Fibroblast of mammary gland (primary cell): ENCODE results near the gene IGF2BP2.
"Not testable (repeated sequence)": the region's sequence is repeated elsewhere in the genome, so short reads cannot be mapped to it uniquely, and the experiment has no call there.

Experiments used
- DNase-seq: peaks from one replicate; pipeline ENCODE4 v3.0.0-alpha.2; 2010; ENCODE audit warnings: low read depth
- H3K4me3 ChIP-seq: 2 replicates; pipeline ENCODE4 v1.5.1; 2011; ENCODE audit warnings: low read depth, mild to moderate bottlenecking, low read length, moderate library complexity; ENCODE audit not compliant: control insufficient read depth
- TF ChIP-seq, protein P1 (sequence below): conservative IDR thresholded peaks from 2 replicates; pipeline ENCODE4 v1.5.1; 2011; ENCODE audit warnings: low read depth, low read length, inconsistent platforms; ENCODE audit not compliant: control insufficient read depth, insufficient read depth

IGF2BP2 gene

DNA sequence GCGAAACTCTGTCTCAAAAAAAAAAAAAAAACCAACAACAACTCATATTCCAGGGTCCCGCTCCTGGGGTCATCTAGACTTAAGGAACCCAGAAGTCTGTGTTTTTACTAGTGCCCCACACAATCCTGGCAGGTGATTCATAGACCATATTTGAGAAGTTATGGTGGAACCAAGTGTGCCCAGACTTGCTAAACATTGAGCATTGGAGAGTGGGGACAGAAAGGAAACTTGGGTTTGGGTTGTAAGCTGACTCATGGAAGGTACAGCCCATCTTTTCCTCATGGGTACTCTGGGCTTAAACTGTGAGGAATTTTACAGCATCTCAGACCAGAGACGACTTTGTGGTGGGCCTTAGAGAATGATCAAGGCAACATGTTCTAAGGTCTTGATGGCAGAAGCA is 18.3 kb upstream of the IGF2BP2 start:
- TF ChIP-seq, protein P1, sequence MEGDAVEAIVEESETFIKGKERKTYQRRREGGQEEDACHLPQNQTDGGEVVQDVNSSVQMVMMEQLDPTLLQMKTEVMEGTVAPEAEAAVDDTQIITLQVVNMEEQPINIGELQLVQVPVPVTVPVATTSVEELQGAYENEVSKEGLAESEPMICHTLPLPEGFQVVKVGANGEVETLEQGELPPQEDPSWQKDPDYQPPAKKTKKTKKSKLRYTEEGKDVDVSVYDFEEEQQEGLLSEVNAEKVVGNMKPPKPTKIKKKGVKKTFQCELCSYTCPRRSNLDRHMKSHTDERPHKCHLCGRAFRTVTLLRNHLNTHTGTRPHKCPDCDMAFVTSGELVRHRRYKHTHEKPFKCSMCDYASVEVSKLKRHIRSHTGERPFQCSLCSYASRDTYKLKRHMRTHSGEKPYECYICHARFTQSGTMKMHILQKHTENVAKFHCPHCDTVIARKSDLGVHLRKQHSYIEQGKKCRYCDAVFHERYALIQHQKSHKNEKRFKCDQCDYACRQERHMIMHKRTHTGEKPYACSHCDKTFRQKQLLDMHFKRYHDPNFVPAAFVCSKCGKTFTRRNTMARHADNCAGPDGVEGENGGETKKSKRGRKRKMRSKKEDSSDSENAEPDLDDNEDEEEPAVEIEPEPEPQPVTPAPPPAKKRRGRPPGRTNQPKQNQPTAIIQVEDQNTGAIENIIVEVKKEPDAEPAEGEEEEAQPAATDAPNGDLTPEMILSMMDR: no peak
- no peak overlapping the region for H3K4me3 ChIP-seq
- no peak for DNase-seq

DNA sequence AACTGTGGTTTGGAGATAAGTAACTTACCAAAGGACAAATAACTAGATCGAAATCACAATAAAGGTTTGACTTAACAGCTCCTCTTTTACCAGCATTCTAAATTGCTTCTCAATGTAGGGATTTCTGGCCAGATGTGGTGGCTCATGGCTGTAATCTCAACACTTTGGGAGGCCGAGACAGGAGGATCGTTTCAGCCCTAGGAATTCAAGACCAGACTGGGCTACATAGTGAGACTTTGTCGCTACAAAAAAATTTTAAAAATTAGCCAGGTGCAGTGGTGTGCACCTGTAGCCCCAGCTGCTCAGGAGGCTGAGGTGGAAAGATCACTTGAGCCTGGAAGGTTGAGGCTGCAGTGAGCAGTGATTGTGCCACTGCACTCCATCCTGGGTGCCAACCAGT is 17.4 kb upstream of the IGF2BP2 start:
- TF ChIP-seq, protein P1: no peak

DNA sequence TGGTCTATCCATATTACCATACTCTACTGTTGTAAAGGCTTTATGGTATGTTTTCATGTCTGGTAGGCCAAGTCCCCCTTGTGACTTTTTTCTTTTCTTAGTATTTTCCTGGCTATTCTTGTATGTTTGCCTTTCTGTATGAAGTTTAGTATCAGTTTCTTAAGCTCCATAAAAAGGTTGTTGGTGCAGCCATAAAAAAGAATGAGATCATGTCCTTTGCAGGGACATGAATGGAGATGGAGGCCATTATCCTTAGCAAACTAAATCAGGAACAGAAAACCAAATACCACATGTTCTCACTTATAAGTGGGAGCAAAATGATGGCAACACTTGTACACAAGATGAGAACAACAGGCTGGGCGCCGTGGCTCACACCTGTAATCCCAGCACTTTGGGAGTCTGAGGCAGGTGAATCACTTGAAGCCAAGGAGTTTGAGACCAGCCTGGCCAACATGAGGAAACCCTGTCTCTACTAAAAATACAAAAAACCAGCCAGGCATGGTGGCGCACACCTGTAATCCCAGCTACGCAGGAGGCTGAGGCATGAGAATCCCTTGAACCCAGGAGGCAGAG is 13.7 kb upstream of the IGF2BP2 start:
- H3K4me3 ChIP-seq, DNase-seq: not testable (repeated sequence)

More for the DNA sequence above, 17.4 kb upstream of the IGF2BP2 start:
- no peak overlapping the region for H3K4me3 ChIP-seq
- no peak for DNase-seq

DNA sequence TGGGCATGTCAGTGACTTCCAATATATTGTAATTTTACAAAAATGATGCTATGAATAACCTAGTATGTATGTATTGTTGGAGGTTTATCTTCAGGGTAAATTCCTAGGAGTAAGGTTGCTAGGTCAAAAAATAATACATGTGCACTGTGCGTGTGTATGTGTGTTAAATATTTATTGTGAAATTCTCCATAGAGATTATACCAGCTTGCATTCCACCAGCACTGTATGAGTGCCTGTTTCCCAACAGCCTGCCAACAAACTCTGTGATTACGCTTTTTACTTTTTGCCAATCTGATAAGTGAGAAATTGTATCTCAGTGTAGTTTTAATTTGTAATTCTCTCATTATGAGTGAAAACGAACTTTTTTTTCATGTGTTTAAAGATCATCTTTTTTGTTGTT is 12.6 kb upstream of the IGF2BP2 start:
- TF ChIP-seq, protein P1: no peak
- no peak overlapping the region for H3K4me3 ChIP-seq
- no peak for DNase-seq

DNA sequence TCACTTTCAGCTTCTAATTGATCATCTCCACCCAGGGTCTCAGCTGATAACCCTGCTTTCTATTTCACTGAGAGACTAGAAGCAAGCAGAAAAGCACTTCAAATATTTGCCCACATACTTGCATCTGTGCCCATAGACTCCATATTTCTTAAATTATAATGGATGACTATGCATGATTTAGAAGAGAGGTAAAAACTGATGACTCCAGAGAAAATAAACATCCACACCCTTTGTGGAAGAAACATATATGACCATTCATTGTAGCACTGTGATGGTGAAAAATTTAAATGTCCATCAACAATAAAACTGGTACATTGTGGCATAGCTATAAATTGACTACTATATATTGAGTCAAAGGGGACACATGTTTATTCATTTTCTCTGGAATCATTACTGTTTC is 7.1 kb upstream of the IGF2BP2 start:
- no peak for DNase-seq
- TF ChIP-seq, protein P1: no peak
- H3K4me3 ChIP-seq: no peak overlapping the region

DNA sequence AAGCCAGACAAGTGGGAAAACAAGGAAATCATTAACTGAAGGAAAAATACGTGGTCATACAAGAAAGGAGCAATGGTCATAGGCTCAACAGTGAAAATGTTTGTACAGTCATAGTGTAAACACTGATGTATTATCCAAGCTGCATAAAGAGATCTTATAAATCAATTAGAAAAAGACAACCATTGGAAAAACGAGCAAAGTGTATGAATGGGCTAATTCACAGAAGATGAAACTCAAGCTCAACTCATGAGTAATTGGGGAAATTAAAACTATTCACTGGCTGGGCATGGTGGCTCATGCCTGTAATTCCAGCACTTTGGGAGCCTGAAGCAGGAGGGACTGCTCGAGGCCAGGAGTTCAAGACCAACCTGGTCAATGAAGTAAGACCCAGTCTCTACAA is 6.4 kb upstream of the IGF2BP2 start:
- H3K4me3 ChIP-seq: no peak overlapping the region
- TF ChIP-seq, protein P1: no peak
- no peak for DNase-seq

DNA sequence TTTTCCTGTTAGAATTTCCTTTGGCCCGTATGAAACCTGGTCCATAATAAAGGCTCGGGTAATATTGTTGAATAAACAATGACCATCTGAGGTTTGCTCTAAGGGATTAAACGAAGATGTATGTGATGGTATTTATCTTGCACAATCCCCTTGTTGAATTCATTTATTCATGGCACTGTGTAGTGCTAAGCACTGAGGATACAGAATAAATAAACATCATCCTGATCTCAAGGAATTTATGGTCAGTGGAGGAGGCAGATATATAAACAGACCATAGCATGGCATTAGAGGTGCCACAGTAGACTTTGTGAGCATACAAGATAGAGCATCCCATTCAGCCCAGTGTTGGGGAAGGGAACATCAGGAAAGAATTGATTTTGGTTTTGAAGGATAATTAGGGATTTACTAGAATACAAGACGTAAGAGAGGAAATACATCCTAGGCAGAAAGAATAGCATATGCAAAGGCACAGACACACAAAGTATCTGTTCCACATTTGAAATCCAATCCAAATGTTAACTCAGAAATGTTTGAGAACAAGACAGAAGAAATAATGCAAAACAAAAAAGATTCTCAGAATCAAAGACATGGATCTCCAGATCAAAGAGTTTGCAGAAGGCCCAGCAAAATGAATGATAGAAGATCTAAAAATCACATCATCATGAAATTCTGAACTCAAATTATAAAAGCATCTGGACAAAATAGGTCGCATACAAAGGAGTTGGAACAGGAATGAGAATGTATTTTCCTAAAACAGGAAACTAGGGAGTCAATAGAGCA is 5.4 kb upstream of the IGF2BP2 start:
- TF ChIP-seq, protein P1: no peak
- DNase-seq: no peak
- no peak overlapping the region for H3K4me3 ChIP-seq
